ENCODE results near the gene AAGAB.

DNA sequence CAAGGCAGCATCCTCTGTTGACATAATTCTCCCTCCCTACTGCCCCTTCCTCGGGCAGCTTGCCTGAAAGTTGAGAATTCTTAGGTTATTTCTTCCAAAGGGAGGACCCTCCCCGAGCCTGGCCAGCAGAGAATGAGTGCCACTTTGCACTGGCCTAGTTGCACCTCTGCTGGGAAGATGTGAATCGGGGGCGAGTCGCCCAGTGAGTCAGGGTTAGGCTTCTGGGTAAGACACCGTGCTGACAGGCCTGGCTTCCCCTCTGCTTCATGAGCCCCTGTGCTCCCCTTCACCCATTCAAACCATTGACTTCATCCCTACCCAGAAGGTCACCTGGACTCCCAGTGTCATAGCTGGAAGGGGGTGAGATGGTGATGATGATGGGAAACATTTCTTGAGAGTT is 82.3 kb downstream of the AAGAB start:
- TF ChIP-seq, protein P1, sequence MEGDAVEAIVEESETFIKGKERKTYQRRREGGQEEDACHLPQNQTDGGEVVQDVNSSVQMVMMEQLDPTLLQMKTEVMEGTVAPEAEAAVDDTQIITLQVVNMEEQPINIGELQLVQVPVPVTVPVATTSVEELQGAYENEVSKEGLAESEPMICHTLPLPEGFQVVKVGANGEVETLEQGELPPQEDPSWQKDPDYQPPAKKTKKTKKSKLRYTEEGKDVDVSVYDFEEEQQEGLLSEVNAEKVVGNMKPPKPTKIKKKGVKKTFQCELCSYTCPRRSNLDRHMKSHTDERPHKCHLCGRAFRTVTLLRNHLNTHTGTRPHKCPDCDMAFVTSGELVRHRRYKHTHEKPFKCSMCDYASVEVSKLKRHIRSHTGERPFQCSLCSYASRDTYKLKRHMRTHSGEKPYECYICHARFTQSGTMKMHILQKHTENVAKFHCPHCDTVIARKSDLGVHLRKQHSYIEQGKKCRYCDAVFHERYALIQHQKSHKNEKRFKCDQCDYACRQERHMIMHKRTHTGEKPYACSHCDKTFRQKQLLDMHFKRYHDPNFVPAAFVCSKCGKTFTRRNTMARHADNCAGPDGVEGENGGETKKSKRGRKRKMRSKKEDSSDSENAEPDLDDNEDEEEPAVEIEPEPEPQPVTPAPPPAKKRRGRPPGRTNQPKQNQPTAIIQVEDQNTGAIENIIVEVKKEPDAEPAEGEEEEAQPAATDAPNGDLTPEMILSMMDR (IDR thresholded peaks at IDR 0.05), result no peak
- TF ChIP-seq EP300 (IDR thresholded peaks at IDR 0.05) (no peak), POLR2A (IDR thresholded peaks at IDR 0.05) (no peak)

Measured in stomach (tissue), 4 donors.